Vagina (tissue), 2 donors: ENCODE results near the gene PARP14.

Source experiments
- CTCF ChIP-seq, 3 experiments: fragments of 450-650 bp in 2 of 3; fragments of 200-600 bp in 1 of 3; sonication (generic) in 1 of 3; IDR thresholded peaks; one replicate each; pipeline ENCODE4 v1.5.1; 2017 to 2019; ENCODE audit warnings: antibody characterized with exemption in 3 of 3, mild to moderate bottlenecking in 2 of 3, moderate library complexity in 2 of 3
- POLR2AphosphoS5 ChIP-seq, 2 donors: sonication (generic); formaldehyde crosslinking; IDR thresholded peaks; one replicate each; pipeline ENCODE4 v1.9.0; 2017; ENCODE audit warnings: antibody characterized with exemption in 2 of 2, mild to moderate bottlenecking in 2 of 2, low read depth in 1 of 2; ENCODE audit not compliant: insufficient read depth in 1 of 2

DNA sequence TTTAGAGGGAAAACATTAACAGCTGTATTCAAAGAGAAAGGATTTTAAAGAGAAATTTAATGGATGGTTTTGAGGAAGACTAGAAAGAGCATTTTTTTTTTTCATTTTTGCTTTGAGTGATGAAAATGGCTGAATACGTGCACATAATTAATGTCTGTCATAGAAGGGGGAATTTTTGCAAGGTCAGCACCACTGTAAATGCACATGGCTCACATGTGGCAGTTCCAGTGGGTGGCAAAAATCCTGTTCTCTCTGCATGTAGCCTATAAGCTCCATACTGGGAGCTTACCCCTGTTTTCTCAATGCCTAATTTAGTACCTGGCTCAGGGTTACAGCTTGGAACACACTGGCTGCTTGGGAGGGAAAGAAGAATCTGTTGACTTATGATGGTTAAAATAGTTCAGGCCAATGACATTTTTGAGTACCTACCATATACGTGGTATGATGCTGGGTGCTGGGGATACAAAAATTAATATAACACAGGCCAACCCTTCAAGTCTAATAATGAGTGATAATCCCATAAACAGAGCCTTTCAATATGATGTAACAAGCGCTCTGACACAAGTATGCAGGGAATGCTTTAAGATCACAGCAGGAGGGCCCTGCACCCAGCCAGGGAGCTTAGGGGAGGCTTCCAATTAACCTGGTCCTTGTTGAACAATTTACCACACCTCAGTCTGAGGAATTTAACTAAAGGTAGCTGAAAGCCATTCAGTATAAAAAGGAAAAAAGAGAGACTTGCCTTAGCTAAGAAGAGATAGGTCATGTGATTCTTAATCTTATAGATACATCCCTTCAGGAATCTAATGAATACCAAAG lies 80.0 kb downstream of the PARP14 start:
- TF ChIP-seq CTCF (IDR thresholded peaks at IDR 0.05) (no peak), POLR2AphosphoS5 (IDR thresholded peaks at IDR 0.05; ENCODE audit: insufficient read depth in 1 of 2, low read depth in 1 of 2) (no peak)
